ENCODE measurements around the gene C3orf18.

DNA sequence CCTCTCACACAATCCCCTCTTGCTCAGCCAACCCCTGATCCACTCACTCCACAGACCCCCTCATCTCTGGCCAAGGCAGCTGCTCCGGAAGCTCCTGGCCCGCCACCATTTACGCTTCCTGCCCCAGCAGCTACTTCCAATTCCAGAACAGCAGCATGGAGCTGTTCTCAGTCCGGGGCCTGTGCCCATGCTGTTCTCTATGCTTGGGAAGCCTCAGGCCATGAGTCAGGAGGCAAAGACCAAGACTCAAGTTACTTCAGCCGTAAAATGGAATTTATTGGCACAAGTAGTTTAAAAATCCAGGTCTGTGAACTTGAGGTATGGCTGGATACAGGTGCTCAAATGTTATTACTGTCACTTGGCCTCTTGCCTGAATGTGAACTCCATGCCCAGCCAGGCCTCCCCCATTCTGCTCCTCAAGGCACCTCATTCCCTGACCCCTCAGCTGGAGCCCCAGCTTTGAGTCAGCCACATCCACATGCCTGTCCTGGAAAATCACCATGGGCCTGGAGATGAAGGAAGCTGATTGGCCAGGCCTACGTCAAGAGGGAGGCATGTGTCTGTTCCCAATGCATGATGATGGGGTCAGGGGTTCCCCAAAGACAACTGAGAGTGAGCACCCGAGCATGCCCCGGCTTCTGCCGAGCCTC, 32.7 kb downstream of the C3orf18 start:
- TF ChIP-seq, protein P1, sequence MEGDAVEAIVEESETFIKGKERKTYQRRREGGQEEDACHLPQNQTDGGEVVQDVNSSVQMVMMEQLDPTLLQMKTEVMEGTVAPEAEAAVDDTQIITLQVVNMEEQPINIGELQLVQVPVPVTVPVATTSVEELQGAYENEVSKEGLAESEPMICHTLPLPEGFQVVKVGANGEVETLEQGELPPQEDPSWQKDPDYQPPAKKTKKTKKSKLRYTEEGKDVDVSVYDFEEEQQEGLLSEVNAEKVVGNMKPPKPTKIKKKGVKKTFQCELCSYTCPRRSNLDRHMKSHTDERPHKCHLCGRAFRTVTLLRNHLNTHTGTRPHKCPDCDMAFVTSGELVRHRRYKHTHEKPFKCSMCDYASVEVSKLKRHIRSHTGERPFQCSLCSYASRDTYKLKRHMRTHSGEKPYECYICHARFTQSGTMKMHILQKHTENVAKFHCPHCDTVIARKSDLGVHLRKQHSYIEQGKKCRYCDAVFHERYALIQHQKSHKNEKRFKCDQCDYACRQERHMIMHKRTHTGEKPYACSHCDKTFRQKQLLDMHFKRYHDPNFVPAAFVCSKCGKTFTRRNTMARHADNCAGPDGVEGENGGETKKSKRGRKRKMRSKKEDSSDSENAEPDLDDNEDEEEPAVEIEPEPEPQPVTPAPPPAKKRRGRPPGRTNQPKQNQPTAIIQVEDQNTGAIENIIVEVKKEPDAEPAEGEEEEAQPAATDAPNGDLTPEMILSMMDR (IDR thresholded peaks at IDR 0.05; ENCODE audit: poor library complexity), result no peak
- no peak for TF ChIP-seq EZH2phosphoT487 (IDR thresholded peaks at IDR 0.05; ENCODE audit: low read depth, severe bottlenecking, unreplicated experiment)
